Fibroblast of the conjunctiva (primary cell): ENCODE results near the gene ZC2HC1B.

Experiments
- DNase-seq: peaks from one replicate; pipeline ENCODE4 v3.0.0-alpha.2; 2010; ENCODE audit warnings: low read depth

The ZC2HC1B gene

GRCh38 chr6:143963158-143963919, 99.1 kb downstream of the ZC2HC1B start:
- DNase-seq: no peak

DNA sequence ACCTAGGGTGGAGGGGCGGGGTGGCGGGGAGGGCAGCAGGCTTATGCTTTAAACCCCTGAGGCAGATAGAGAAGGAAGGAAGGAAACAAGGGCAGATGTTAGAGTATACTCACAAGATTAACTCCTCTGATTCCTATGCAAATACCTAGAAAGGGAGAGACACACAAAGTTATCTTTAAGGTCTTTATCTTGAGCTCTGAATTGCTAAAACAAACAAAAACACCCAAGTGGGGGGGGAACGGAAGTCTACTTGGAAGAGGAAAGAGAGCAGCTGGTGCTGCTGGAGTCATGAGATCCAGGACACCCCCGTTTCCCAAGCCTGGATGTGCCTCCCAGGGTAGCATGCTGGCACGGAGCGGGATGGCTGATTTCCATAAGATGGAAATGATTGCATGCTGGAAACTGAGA, 100.4 kb downstream of the ZC2HC1B start:
- no peak for DNase-seq

DNA sequence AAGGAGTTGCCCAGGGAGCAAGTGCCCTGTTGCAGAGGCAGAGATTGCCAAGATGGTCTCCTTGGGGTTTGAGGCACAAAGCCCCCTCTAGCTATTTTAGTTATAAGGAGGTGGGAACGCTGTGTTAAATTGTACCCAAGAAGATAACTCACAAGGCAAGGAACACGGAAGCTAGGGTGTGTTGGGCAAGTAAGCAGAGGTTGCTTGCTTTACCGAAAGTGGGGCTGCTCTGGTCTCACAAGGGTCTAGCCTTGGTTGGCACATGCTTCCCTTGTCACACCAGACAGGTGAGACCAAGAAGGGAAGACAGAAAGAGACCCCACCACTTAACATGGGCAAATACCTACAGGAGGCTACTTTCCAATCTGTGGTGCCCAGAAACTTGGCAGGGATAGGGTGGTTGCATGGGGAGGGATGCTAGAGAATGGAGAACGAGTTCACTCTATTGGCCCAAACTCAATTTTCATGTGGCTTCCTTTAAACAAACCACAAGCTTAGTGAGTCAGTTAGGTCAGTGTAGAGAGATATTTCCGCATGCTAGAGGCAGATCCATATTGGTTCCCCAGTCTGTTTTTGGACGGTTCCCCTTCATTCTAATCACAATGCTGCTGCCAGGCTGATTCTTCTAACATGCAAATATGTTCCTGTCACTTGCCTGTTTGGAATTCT, 101.4 kb downstream of the ZC2HC1B start:
- peak; percentile 10 for DNase-seq

DNA sequence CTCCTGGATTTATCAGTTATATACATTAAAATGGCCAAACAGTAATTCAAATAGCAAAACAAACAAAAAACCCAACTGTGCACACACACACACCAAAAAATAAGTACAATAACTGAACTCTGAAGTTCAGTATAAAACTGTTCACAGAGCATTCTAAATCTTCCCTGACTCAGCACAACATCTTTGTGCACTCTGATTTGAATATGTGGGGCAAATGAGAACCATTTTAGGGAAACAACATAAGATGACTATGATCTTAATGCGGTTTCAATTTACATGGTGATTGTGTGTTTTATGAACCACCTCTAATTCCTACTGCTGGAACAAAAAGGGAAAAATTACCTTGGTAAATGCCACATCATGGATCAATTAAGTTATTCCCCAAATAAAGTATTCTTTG, 102.0 kb downstream of the ZC2HC1B start:
- DNase-seq: no peak

DNA sequence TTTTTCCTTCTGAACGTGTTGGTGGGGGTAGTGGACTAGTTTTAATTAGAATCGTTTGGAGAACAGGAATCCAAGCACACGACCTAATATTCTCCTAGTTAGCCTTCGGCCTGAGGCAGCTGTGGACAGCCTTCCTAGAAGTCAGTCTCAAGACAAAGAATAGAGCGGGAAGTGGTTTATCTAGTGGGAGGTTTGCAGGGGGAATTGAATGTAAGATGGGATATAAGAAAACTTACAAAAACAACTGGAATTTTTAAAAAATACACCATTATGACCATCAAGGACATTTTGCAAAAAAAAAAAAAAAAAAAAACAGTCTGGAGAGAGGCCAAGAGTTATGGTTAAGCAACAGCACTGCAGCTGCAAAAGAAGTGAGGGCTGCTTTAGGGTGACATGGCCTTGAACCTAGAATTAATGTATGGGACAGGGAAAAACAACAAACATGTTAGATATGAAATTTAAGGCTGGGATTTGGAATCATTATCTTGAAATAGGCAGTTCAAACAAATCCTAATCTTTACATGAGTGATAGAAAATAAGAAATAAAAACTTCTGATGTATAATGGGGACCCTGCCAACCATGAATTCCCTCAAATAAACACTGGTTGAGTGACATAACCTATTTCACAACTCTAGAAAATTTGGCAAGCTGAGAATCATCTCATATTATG, 103.6 kb downstream of the ZC2HC1B start:
- peak; percentile 47 for DNase-seq

GRCh38 chr6:143969077-143969476, 104.8 kb downstream of the ZC2HC1B start:
- no peak for DNase-seq

DNA sequence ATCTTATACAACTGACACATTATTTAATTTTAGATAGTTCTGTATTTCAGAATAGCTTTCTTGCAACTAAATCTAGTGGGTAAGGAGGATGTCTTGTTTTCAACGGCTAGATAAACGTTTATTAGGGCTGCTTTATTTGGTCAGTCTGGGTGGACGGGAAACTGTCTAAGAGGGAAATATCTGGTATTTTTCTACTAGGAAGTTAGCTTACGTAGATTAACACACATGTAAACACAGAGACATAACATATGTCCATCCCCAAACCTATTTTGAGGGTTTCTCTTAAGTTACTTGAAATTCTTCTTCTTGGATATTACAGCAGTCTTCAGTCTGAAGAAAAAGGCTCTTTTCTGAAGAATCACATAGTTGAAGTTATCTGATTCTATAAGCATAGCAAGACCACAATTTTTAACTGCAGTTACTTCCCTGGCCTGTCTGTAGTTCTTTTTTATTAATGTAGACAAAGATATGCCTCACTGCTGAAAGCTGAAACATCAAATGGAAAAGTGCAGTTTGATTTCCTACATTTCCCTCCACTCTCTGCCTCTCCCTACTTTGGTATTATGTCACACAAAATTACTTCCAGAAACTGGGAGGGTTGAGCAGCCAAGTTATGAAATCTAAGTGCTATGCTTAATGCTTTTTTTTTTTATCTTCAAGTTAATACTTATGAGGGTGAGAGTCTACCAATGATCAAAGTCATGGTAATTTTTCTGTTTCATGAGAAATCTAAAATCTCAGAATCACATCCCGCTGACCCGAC, 106.4 kb downstream of the ZC2HC1B start:
- peak; percentile 6 for DNase-seq

GRCh38 chr6:143971482-143972205, 107.4 kb downstream of the ZC2HC1B start:
- no peak for DNase-seq

DNA sequence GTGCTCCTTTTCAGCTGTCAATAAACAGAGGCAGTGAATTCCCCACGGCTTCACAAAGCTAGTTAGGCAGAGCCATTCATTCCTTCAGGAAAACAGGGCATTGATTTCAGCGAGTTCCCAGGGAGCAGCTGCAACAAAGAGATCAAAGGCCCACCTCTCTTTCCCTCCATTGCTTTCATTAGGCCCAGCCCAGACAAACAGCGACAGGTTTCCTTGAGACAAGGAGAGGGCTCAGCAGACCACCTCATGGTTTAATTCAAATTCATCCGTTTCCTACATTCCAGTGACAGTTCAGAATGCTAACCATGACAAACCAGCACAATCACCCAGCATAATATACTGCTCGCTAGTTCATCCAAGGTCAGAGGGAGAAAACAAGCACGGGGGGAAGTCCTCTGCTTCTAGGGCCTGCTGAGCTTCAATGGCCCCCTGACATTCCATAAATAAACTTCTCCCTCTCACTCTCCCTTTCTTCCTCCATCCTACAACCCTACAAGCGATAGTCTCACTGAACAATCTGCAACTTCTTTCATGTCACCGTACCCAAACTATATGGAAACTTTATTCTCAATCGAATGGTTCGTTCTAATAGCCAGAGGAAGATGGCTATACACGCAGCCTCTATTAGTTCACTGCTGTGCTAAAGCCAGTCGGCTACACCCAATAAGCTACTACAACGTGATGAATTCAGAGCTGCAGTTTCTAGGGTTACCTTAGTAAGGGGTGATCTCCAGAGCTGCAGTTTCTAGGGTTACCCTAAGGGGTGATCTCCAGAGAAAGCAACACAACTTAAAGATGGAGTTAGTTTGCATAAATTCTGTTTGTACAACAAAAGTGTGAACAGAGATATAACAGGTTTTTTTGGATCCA, 109.1 kb downstream of the ZC2HC1B start:
- DNase-seq: no peak

- DNase-seq: no peak
These were observed 109.8 kb downstream of the ZC2HC1B start for GRCh38 chr6:143974089-143974488.

GRCh38 chr6:143976806-143977349, 112.6 kb downstream of the ZC2HC1B start:
- DNase-seq: no peak

- DNase-seq: no peak
These were observed 116.6 kb downstream of the ZC2HC1B start for GRCh38 chr6:143980921-143981320.

- DNase-seq: no peak
These were observed 118.7 kb downstream of the ZC2HC1B start for GRCh38 chr6:143982968-143983367.

- no peak for DNase-seq
These were observed 120.4 kb downstream of the ZC2HC1B start for GRCh38 chr6:143984666-143985065.

DNA sequence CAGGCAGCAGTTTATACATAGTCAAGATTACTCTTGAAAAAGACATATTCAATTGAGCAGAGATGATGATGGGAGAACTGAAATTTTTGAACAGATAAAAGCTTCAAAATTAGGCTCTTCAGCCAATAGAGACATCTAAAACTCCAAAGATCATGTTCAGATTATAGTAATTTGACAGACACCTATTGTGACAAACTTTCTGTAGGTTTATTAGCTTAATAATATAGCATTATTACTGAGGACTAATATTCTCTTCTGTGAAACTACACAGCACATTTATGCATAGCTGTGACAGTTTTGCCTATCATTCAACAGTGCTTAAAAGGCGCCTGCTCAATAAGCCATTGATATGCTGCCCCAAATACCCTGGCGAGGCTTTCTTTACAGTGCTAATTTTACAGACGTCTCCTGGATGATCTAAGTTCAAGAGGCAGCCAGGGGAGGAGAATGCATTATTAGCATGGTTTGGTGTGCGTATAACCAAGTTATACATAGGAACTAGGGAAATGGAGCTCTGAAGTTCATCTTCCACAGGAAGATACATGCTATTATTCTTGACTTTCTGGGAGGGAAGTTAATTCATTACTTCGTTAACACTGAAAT, 122.3 kb downstream of the ZC2HC1B start:
- no peak for DNase-seq
